Cardiac septum (tissue), 1 donor: ENCODE measurements around the gene RANBP3L. TPM values are rescaled to one million over a fixed set of nuclear protein-coding genes. Genes with fewer than 3 reads are reported as not detected.
"Not testable (repeated sequence)": the region's sequence is repeated elsewhere in the genome, so short reads cannot be mapped to it uniquely, and the experiment has no call there.

ENCODE experiments used
- DNase-seq: peaks from one replicate; pipeline ENCODE4 v3.0.0-alpha.2; 2020; ENCODE audit warnings: low spot score
- intact Hi-C: fragments of 100-400 bp; cut with DNase I; formaldehyde crosslinking; loops from one replicate; pipeline ENCODE4 v1.14.0; 2022
- long read RNA-seq: library from polyadenylated mRNA; unstranded; transcript quantifications from one replicate; pipeline ENCODE4 v2.0.0, GENCODE V29; 2021
- total RNA-seq: library from RNA; stranded (reverse); fragmentation: NEBNext Ultra II Directional; extraction: Animal tissue kit (Norgen Biotek cat#: 25700); gene quantifications from one replicate; pipeline ENCODE4 v1.2.1, GENCODE V29; 2021
- donor health status: DM: no; HTN: no; CAD: no.

The RANBP3L gene, protein sequence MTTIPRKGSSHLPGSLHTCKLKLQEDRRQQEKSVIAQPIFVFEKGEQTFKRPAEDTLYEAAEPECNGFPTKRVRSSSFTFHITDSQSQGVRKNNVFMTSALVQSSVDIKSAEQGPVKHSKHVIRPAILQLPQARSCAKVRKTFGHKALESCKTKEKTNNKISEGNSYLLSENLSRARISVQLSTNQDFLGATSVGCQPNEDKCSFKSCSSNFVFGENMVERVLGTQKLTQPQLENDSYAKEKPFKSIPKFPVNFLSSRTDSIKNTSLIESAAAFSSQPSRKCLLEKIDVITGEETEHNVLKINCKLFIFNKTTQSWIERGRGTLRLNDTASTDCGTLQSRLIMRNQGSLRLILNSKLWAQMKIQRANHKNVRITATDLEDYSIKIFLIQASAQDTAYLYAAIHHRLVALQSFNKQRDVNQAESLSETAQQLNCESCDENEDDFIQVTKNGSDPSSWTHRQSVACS
- total RNA-seq = 0.51 TPM
- long read RNA-seq = 0 reads

DNA sequence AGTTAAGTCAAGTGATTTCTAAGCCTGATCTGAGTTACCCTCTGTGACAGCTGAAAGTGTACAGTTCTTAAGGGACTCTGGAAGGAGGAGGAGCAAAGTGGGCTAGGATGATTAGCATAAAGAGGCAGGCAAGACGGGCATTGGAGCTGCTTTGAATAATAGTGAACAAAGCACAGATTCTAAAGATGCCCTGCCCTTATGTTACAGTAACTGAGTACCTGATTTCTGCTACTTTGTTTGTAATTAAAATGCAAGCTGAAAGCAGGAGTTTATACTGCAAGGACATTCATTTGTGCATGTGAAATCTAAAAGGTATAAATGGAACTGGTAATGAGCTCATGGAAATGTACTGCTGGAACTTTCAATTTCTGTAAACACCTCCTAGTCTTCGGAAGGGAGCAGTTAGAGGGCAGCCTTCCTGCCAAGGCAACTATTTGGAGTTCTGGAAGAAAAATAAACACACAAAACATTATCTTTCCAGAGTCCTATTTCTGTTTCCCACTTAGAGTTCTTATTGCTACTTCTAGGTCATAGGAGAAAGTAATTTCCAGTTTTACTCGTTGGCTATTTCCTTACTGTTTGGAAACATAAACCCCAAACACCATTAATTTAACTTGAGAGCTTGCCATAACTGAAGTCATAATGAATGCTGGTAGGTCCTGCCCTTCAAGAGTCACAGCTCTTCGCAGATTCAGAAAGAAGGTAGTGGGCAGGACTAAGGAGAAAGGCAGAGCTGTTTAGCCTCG, at the start of gene RANBP3L:
Gene RANBP3L (minus strand): TSS at position 45 of the 746 bp plus-strand sequence. CDS start 486 bp downstream, outside the sequence.
- DNase-seq = no peak
- intact Hi-C loops = loop anchor here (10.0 kb wide), 1 partner anchor 57 kb away; the partner anchor contains the start of gene NADK2

DNA sequence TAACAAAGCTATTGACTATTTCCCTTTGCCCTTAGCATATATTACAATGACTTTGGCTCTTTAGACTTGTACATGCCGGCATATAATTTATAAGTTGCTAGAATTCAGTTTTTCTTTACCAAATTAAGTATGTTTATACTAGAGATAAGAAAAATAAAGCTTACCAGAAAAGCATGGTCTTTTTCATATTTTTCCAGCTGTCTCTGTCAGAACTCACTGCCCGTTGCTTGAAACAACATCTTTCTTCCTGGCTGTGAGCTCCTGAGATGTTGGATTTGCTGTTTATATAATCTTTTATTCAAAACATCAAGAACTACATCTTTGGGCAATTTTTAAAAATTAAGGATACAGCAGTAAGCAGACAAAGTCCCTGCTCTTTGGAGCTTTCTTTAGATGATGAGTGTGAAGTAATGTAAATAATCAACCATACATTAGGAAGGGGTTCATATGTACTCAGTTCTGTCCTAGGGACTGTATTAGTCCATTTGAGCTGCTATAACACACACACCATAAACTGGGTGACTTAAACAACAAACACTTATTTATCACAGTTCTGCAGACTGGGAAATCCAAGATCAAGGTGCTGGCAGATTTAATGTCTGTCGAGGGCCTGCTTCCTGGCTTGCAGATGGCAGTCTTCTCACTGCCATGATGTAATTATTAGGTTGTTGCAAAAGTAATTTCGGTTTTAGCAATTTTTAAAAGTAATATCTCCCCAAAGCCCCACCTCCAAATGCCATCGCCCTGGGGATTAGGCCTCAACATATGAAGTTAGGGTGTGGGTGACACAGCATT, 45.4 kb upstream of the RANBP3L start:
- DNase-seq = no peak
- intact Hi-C loops = no loop called here

DNA sequence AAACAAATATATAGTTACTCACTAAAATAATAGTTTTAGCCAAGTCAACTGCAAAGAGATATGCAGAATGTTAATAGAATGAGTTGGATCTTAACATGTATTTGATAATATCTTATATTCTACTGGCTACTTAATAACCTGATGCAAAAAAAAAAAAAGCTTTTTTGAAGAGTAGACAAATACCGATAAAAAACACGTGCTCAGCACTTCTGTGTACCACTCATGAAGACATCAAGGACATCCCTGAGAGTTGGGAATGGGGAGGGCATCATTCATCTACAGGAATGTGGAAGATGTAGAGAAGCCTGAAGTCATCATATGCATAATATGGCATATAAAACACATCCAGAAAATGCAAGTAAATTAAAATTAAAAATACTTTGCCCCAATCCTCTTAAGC, 43.2 kb upstream of the RANBP3L start:
- intact Hi-C loops = no loop called here
- DNase-seq = no peak

DNA sequence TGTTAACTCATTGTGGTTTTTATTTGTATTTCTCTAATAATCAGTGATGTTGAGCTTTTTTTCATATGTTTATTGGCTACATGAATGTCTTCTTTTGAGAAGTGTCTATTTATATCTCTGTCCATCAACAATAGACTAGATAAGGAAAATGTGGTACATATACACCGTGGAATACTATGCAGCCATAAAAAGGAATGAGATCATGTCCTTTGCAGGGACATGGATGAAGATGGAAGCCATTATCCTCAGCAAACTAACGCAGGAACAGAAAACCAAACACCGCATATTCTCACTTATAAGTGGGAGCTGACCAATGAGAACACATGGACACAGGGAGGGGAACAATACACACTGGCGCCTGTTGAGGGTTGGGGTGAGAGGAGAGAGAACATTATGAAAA, 40.0 kb upstream of the RANBP3L start:
- intact Hi-C loops, DNase-seq: not testable (repeated sequence)

DNA sequence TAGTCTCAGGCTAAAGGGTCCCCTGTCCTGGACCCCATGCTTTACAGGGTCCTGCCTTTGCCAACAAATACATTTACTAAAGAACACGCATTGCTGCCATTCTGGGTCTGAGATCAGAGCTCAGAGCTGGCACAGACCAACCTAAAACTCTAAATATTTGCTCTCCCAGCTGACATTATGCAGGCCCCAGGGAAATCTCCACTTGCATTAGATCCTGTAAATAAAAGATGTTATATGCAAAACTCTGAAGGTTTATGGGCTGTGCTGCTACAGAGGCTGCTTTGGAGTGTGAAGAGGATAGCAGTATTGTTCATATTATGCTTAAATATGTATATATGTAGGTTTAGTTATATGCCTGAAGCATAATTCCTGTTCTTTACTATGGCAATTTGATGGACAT, 35.9 kb upstream of the RANBP3L start:
- intact Hi-C loops = no loop called here

DNA sequence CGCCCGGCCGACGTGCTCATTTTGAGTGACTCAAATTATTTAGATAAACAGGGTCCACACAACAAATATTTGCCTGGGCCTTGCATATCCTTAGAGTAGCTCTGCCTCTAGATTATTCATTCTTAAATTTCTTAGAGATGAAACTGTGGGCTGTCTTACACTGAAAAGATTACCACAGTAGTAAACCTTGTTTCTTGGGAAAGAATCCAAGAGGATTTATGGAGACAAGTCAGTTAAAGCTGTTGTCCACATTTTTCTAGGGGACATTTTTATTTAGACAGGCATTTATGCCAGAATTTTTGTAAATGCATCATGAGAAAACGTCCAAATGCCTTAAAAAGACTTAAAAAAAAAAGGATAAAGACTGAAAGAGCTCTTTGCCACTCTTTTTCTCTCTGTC, 32.6 kb upstream of the RANBP3L start:
- intact Hi-C loops = no loop called here
- no peak for DNase-seq

More for the DNA sequence above, 35.9 kb upstream of the RANBP3L start:
- no peak for DNase-seq

DNA sequence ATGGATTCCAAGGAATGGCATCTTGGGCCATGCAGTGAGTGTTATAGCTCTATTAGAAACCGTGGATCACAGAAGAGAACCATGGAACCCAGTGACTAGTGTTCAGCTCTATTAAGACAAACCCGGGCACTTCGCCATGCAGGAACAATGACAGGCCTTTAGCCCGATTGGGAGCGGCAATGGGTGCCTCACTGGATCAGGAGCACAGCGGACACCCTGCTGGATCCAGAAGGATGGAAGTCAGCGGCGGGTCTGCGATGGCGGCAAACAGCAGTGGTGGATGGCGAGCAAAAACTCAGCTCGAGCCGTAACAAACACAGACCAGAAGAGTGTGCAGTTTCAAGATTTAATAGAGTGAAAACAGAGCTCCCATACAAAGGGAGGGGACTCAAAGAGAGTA, 31.0 kb upstream of the RANBP3L start:
- DNase-seq, intact Hi-C loops: not testable (repeated sequence)

DNA sequence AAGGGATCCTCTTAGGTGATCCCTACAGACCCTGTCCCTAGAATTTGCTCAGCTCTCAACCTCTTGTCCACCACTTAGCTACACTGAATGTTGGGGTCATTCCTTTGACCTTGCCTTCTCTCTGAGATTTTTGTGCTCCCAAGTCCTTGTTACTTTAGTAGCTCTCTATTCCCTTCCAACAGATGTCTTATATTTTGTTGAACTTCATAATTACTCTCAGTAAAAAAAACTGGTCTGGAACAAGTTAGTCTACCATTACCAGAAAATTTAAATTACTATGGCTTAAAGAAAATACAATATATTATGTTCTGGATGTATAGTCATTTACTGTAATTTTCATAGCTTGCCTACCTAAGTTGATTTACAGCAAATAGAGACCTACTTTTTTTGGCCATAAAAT, 23.5 kb upstream of the RANBP3L start:
- no peak for DNase-seq
- intact Hi-C loops = no loop called here

DNA sequence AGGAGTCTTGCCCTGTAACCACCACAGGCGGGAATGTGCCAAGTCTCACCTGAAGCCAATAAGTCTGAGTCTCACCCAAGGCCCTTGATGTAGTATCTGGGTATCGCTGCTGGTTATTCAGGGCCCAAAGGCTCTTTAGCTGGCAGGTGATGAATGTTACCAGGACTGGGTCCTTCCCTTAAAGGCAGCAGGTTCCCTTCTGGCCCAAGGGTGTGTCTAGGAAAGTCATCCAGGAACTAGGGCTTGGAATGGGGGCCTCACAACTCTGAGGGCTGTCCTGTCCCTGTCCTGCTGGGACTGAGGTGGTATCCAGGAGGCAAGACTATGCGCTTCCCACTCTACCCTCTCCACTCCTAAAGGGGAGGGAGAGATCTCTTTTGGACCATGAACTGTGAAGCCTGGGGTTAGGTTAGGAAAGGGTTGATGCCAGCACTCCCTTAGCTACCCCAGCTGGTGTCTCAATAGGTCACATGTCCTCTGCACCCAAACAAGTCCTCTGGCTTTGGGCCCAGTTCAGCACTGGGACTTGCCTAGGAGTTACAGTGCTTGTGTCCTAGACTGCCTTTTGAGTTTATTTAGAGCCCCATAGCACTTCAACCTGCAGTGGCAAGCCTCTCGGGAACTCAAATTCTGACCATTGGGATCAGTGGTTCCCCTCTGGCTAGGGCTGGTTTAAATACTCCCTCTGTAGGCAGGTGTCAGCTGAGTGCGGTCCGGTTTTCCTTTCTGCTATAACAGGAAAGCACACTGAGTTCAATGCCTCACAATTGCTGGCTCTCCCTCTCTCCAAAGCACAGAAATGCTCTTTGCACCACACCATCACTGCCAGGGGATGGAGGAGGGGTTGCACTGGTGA, 22.5 kb upstream of the RANBP3L start:
- intact Hi-C loops = no loop called here
- no peak for DNase-seq

DNA sequence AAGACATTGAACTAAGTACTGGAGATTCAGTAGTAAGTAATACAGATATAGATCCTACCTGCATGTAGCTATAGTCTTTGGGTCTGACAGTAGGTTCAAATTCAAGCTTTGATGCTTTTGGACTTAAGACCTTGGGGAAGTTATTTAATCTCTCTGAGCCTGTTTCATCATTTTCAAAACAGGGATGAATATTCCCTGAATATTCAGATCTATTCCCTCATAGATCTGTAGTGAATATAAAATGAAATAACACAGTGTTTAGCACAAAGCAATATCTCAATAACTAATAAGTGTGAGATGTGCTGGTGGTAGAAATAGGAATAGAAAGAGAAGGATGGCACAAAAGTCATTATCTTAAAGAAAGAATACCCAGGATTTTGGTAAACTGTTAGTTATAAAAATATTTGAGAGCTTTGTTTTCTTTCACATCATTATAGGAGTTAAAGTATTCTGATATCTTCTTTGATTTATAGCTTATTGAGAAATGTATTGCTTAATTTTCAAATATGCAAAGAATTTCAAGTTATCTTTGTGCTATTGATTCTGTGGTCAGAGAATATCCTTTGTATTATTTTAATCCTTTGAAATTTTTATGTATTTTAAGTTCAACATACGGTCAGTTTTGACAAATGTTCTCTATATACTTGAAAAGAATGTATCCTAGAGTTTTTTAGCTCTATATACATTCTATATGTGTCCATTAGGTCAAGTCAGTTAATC, 11.4 kb upstream of the RANBP3L start:
- intact Hi-C loops = no loop called here
- no peak for DNase-seq

DNA sequence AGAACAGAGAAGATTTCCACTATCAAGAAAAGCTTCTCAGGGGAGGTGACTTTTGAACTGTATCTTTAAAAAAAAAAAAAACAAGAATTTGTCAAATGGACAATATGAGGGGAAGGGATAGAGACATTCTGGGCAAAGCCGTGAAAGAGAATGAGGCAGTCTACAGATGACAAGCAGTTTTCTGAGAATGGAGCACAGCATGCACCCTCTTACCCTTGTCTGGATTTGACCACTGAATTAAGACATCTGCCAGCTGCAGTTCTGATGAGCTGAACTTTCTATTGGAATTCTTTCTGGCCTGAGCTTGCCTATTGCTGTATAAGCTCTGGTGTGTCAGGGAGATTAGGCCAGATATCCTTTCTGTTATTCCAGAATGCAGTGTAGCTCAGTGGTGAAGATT, 10.3 kb upstream of the RANBP3L start:
- no peak for DNase-seq
- intact Hi-C loops = no loop called here

DNA sequence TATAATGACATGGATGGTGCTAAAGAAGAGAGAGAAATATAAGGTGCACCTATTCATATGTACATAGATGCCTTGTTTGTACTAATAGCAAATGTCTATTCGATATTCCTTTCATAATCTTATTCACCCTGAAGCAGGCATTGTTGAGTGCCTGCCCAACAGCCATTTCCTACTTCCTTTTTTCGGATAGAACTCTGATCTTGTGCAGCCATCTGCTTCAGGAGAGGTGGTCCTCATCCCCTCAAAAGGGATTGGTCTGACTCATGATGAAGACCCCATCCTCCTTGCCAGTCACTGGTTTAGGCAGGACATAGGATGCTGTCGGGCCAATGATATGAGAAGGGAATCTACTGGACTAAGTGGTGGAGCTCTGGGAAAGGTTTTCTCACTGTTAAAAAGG, 8.4 kb upstream of the RANBP3L start:
- intact Hi-C loops = no loop called here
- no peak for DNase-seq

DNA sequence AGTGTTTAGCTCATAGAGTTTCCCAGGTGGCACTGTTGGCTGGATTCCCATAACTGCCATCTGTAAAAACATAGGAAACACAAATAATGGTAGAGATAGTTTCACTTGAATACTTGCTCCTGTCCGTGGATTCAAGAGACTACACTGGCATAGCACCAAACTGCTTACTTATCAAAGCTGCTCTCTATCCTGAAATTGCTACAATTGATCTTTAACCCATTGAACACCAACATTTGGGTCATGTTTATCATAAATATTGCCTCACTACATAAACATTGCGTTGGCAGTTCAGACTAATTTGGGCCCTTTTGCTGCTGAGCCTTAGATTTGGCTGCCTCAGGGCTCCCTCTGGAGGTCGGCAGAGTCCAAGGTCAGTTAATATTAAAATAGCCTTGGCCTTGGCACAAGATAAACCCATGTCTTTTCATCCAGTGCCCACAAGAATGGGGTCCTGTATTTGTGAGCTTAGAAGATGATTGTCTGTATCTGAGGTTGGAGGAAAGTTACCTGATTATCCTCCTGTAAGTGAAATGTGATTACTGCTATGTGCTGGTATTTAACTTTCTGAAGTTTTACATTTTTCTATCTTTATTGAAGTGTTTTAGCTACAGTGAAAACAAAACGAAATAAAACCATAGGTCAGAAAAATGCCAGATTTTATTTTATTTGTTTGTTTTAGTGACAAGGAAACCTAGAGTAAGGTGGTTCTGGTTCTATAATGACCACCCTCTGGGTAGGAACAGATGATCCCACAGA, 4.0 kb upstream of the RANBP3L start:
- intact Hi-C loops = loop anchor here (1.0 to 10.0 kb wide), 3 partner anchors 40 to 128 kb away; partner anchors contain the start of gene NADK2
- DNase-seq = no peak

DNA sequence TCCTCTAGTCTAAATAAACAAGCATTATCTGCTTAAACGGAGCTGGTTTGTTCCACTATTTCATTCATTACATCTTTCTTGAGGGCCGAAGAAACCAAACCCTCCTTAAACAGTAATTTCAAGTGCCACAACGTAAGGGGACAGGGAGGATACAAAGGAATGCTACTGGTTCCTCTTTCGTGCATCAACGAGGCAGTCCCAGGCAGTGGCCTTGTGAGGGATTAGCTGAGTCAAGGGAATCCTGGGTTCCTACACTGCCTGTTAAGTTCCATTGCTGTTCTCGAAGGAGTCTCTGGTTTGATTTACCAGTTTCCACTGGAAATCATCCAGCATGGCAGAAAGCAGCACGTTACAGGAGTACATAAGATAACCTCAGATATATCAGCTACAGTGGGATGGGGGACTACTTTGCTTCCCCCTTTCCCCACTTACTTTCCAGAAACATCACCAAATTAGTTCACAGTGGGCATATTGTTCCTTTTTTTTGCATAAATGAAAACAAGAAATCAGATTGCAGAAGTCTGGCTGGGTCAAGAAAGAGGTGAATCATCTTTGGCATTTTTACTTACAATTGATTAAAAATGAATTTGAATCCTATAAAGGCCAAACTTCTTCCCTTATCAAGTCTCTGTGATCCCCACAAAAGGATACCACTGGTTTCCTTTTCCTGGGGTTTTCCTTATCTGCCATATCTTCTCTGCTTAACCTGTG, 2.5 kb upstream of the RANBP3L start:
- intact Hi-C loops = loop anchor here (10.0 kb wide), 1 partner anchor 59 kb away; the partner anchor contains the start of gene NADK2
- no peak for DNase-seq

DNA sequence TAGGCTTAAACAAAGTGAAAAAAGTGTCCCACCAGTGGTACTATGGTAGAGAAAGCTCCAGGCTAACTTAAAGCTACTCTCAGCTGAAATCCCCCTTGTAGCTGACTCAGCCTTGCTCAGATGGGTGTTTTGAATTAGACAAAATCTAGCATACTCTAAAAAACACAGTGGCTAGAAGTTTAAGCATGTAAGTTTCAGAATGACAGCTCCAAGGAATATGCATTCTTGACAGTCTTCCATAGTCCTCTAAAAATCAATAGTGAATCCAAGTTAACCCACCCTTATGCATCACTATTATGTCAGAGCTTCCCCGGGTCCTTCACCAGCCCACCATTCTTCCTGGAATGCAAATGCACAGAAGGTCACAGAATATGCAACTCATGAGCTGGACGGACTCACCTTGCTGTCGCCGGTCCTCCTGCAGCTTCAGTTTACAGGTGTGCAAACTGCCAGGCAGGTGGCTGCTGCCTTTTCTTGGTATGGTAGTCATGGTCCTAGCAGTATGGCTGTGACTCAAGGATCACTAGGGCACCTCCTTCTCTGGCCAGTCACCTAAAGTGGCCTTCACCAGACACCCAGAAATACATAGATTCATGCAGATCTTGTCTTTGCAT, 668 bp downstream of the RANBP3L start:
- intact Hi-C loops = loop anchor here (10.0 kb wide), 1 partner anchor 56 kb away; the partner anchor contains the start of gene NADK2
- DNase-seq = no peak

DNA sequence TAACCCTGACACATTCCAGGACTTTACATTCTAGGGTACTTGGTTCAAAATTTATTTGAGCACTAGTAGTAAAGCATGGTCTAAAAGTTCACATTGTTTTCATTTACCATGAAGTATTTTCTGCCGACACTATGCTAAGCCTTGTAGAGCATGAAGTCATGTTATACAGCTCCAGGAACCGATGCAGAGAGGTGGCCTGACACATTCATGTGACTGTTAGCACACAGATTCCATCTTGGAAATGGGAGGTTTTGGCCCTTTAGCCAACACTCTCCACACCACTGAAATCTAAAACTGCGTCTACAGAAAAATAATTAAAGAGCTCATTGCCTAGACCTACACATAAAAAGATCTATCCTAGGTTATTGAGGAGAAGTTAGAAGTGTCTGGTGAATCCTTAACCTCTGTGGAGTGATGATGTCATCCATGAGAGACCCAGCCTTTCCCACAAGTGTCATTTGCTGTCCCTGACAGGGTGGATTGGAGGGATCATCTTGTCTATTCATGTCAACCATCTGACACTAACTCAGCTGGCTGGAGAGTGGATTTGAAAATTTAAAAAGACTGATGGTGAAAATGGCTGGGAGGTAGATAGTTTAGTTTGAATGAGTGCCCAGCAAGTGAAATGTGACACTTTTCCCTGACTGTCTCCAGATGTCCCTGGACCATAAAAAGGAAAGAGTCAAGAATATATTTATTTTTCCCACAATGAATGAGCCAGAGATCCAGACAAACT, 1.3 kb downstream of the RANBP3L start:
- intact Hi-C loops = loop anchor here (10.0 kb wide), 1 partner anchor 56 kb away; the partner anchor contains the start of gene NADK2
- DNase-seq = no peak
